Measurements from ENCODE around the gene CKAP2L.
A peak's percentile ranks its signal among the peaks of the same experiment; 100 is the strongest.

DNA sequence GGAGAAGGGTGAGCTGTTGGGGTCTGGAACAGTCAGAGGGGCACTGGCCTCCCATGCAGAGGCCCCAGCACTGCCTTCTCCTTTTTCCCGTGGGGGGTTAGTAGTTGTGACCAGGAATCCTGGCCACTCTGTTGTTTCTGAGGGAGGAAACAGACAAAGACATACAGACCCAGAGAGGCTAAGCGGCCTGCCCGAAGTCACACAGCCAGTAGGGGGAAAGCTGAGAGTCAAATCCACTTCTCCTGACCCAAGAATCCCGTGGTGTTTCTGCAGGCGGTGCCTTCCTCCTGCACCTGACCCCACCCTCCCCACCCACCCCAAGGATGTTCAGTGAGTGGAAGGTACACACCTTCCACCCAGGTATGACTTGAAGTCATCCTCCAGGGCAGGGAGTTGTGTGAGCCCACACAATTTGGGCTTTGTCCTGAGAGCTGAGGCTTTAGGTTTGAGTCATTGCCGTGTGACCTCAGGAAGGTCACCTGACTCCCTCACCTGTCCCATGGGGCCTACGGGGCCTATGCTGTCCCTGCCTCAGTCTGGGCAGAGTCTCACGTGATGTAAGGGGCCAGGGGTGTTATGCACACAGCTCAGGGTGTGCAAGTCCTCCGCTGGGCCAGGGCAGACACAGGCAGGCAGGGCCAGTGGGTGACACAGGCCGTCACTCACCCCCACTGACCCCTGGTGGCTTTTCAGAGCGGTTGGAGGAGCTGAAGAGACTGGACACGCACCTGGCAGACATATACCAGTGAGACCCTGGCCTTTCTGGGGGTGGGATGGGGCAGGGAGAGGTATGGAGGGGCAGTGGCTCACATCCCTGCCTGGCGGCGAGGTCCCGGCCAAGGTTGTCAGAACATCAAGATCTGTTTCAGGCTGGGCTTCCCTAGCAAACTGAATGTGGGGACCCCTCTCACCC, 38.6 kb downstream of the CKAP2L start:
- TF ChIP-seq, protein P1, sequence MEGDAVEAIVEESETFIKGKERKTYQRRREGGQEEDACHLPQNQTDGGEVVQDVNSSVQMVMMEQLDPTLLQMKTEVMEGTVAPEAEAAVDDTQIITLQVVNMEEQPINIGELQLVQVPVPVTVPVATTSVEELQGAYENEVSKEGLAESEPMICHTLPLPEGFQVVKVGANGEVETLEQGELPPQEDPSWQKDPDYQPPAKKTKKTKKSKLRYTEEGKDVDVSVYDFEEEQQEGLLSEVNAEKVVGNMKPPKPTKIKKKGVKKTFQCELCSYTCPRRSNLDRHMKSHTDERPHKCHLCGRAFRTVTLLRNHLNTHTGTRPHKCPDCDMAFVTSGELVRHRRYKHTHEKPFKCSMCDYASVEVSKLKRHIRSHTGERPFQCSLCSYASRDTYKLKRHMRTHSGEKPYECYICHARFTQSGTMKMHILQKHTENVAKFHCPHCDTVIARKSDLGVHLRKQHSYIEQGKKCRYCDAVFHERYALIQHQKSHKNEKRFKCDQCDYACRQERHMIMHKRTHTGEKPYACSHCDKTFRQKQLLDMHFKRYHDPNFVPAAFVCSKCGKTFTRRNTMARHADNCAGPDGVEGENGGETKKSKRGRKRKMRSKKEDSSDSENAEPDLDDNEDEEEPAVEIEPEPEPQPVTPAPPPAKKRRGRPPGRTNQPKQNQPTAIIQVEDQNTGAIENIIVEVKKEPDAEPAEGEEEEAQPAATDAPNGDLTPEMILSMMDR (conservative IDR thresholded peaks at IDR 0.05; ENCODE audit: low read depth in 2 of 2): peak in 1 of 2 experiments; percentile 33; a peak in 2 of 4 replicates
- TF ChIP-seq, protein P2, sequence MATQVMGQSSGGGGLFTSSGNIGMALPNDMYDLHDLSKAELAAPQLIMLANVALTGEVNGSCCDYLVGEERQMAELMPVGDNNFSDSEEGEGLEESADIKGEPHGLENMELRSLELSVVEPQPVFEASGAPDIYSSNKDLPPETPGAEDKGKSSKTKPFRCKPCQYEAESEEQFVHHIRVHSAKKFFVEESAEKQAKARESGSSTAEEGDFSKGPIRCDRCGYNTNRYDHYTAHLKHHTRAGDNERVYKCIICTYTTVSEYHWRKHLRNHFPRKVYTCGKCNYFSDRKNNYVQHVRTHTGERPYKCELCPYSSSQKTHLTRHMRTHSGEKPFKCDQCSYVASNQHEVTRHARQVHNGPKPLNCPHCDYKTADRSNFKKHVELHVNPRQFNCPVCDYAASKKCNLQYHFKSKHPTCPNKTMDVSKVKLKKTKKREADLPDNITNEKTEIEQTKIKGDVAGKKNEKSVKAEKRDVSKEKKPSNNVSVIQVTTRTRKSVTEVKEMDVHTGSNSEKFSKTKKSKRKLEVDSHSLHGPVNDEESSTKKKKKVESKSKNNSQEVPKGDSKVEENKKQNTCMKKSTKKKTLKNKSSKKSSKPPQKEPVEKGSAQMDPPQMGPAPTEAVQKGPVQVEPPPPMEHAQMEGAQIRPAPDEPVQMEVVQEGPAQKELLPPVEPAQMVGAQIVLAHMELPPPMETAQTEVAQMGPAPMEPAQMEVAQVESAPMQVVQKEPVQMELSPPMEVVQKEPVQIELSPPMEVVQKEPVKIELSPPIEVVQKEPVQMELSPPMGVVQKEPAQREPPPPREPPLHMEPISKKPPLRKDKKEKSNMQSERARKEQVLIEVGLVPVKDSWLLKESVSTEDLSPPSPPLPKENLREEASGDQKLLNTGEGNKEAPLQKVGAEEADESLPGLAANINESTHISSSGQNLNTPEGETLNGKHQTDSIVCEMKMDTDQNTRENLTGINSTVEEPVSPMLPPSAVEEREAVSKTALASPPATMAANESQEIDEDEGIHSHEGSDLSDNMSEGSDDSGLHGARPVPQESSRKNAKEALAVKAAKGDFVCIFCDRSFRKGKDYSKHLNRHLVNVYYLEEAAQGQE (IDR thresholded peaks at IDR 0.05; ENCODE audit: unreplicated experiment): no peak
- no peak for TF ChIP-seq EZH2phosphoT487 (IDR thresholded peaks at IDR 0.05; ENCODE audit: unreplicated experiment)
- TF ChIP-seq POLR2AphosphoS5 (IDR thresholded peaks at IDR 0.05; ENCODE audit: low read depth): no peak
- no peak for TF ChIP-seq EZH2 (IDR thresholded peaks at IDR 0.05; ENCODE audit: low read depth, unreplicated experiment)
- no peak for TF ChIP-seq NANOG (IDR thresholded peaks at IDR 0.05; ENCODE audit: borderline replicate concordance)
- no peak for TF ChIP-seq ZNF114 (CRISPR knock-in tag; IDR thresholded peaks at IDR 0.05)
- TF ChIP-seq JUNB (IDR thresholded peaks at IDR 0.05; ENCODE audit: unreplicated experiment): no peak
- no peak for TF ChIP-seq CREB1 (CRISPR knock-in tag; IDR thresholded peaks at IDR 0.05; ENCODE audit: low read depth)
- no peak for TF ChIP-seq ZNF331 (CRISPR knock-in tag; IDR thresholded peaks at IDR 0.05; ENCODE audit: low read depth)
- TF ChIP-seq, protein P3, sequence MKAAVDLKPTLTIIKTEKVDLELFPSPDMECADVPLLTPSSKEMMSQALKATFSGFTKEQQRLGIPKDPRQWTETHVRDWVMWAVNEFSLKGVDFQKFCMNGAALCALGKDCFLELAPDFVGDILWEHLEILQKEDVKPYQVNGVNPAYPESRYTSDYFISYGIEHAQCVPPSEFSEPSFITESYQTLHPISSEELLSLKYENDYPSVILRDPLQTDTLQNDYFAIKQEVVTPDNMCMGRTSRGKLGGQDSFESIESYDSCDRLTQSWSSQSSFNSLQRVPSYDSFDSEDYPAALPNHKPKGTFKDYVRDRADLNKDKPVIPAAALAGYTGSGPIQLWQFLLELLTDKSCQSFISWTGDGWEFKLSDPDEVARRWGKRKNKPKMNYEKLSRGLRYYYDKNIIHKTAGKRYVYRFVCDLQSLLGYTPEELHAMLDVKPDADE (IDR thresholded peaks at IDR 0.05): no peak
- TF ChIP-seq, protein P4, sequence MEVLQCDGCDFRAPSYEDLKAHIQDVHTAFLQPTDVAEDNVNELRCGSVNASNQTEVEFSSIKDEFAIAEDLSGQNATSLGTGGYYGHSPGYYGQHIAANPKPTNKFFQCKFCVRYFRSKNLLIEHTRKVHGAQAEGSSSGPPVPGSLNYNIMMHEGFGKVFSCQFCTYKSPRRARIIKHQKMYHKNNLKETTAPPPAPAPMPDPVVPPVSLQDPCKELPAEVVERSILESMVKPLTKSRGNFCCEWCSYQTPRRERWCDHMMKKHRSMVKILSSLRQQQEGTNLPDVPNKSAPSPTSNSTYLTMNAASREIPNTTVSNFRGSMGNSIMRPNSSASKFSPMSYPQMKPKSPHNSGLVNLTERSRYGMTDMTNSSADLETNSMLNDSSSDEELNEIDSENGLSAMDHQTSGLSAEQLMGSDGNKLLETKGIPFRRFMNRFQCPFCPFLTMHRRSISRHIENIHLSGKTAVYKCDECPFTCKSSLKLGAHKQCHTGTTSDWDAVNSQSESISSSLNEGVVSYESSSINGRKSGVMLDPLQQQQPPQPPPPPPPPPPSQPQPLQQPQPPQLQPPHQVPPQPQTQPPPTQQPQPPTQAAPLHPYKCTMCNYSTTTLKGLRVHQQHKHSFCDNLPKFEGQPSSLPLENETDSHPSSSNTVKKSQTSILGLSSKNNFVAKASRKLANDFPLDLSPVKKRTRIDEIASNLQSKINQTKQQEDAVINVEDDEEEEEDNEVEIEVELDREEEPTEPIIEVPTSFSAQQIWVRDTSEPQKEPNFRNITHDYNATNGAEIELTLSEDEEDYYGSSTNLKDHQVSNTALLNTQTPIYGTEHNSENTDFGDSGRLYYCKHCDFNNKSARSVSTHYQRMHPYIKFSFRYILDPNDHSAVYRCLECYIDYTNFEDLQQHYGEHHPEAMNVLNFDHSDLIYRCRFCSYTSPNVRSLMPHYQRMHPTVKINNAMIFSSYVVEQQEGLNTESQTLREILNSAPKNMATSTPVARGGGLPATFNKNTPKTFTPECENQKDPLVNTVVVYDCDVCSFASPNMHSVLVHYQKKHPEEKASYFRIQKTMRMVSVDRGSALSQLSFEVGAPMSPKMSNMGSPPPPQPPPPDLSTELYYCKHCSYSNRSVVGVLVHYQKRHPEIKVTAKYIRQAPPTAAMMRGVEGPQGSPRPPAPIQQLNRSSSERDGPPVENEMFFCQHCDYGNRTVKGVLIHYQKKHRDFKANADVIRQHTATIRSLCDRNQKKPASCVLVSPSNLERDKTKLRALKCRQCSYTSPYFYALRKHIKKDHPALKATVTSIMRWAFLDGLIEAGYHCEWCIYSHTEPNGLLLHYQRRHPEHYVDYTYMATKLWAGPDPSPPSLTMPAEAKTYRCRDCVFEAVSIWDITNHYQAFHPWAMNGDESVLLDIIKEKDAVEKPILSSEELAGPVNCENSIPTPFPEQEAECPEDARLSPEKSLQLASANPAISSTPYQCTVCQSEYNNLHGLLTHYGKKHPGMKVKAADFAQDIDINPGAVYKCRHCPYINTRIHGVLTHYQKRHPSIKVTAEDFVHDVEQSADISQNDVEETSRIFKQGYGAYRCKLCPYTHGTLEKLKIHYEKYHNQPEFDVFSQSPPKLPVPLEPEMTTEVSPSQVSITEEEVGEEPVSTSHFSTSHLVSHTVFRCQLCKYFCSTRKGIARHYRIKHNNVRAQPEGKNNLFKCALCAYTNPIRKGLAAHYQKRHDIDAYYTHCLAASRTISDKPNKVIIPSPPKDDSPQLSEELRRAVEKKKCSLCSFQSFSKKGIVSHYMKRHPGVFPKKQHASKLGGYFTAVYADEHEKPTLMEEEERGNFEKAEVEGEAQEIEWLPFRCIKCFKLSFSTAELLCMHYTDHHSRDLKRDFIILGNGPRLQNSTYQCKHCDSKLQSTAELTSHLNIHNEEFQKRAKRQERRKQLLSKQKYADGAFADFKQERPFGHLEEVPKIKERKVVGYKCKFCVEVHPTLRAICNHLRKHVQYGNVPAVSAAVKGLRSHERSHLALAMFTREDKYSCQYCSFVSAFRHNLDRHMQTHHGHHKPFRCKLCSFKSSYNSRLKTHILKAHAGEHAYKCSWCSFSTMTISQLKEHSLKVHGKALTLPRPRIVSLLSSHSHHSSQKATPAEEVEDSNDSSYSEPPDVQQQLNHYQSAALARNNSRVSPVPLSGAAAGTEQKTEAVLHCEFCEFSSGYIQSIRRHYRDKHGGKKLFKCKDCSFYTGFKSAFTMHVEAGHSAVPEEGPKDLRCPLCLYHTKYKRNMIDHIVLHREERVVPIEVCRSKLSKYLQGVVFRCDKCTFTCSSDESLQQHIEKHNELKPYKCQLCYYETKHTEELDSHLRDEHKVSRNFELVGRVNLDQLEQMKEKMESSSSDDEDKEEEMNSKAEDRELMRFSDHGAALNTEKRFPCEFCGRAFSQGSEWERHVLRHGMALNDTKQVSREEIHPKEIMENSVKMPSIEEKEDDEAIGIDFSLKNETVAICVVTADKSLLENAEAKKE (CRISPR knock-in tag; IDR thresholded peaks at IDR 0.05): no peak

Measured in GM23338 (cell line).